ENCODE data around the gene TRIM23.
A peak's percentile ranks its signal among the peaks of the same experiment; 100 is the strongest.
"Not testable (repeated sequence)": the region's sequence is repeated elsewhere in the genome, so short reads cannot be mapped to it uniquely, and the experiment has no call there.

TRIM23 gene

GRCh38 chr5:65623482-65623881, 651 bp downstream of the TRIM23 start:
- no peak for DNase-seq (ENCODE audit: low read depth)
- H3K4me3 ChIP-seq (ENCODE audit: control insufficient read depth, low read depth, low read length), result peak overlapping the region; percentile 89
- TF ChIP-seq, protein P1, sequence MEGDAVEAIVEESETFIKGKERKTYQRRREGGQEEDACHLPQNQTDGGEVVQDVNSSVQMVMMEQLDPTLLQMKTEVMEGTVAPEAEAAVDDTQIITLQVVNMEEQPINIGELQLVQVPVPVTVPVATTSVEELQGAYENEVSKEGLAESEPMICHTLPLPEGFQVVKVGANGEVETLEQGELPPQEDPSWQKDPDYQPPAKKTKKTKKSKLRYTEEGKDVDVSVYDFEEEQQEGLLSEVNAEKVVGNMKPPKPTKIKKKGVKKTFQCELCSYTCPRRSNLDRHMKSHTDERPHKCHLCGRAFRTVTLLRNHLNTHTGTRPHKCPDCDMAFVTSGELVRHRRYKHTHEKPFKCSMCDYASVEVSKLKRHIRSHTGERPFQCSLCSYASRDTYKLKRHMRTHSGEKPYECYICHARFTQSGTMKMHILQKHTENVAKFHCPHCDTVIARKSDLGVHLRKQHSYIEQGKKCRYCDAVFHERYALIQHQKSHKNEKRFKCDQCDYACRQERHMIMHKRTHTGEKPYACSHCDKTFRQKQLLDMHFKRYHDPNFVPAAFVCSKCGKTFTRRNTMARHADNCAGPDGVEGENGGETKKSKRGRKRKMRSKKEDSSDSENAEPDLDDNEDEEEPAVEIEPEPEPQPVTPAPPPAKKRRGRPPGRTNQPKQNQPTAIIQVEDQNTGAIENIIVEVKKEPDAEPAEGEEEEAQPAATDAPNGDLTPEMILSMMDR (IDR thresholded peaks at IDR 0.05; ENCODE audit: control insufficient read depth, insufficient read depth, low read depth, low read length, missing control alignments), result no peak

- not testable (repeated sequence) for H3K4me3 ChIP-seq (ENCODE audit: control insufficient read depth, low read depth, low read length); DNase-seq (ENCODE audit: low read depth)
Measured at GRCh38 chr5:65621961-65622360, 2.2 kb downstream of the TRIM23 start.

DNA sequence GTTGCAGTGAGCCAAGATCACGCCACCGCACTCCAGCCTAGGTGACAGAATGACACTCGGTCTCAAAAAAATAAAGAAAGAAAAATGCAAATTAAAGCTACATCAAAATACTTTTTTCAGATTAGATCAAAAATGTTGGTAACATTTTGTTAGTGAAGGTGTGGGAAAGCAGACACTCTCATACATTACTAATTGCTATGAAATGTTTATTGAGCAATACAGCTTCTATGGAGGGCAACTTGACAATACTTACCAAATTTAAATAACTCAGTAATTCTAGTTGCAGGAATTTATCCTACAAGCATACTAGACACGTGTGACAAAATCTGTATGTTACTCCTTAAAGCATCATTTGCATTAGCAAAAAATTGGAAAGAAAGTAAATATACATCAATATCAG, 4.1 kb downstream of the TRIM23 start:
- no peak for DNase-seq (ENCODE audit: low read depth)
- no peak overlapping the region for H3K4me3 ChIP-seq (ENCODE audit: control insufficient read depth, low read depth, low read length)
- TF ChIP-seq, protein P1 (IDR thresholded peaks at IDR 0.05; ENCODE audit: control insufficient read depth, insufficient read depth, low read depth, low read length, missing control alignments), result no peak

- DNase-seq (ENCODE audit: low read depth), result no peak
- no peak overlapping the region for H3K4me3 ChIP-seq (ENCODE audit: control insufficient read depth, low read depth, low read length)
- TF ChIP-seq, protein P1 (IDR thresholded peaks at IDR 0.05; ENCODE audit: control insufficient read depth, insufficient read depth, low read depth, low read length, missing control alignments), result no peak
Measured at GRCh38 chr5:65612298-65612907, 11.7 kb downstream of the TRIM23 start.

- no peak for DNase-seq (ENCODE audit: low read depth)
- TF ChIP-seq, protein P1 (IDR thresholded peaks at IDR 0.05; ENCODE audit: control insufficient read depth, insufficient read depth, low read depth, low read length, missing control alignments), result no peak
- H3K4me3 ChIP-seq (ENCODE audit: control insufficient read depth, low read depth, low read length), result no peak overlapping the region
Measured at GRCh38 chr5:65611524-65611923, 12.6 kb downstream of the TRIM23 start.

DNA sequence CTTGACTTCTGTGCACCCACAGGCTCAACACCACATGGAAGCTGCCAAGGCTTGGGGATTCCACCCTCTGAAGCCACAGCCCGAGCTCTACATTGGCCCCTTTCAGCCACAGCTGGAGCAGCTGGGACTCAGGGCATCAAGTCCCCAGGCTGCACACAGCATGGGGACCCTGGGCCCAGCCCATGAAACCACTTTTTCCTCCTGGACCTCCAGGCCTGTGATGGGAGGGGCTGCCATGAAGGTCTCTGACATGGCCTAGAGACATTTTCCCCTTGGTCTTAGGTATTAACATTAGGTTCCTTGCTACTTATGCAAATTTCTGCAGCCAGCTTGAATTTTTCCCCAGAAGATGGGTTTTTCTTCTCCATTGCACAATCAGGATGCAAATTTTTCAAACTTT, 22.4 kb downstream of the TRIM23 start:
- not testable (repeated sequence) for DNase-seq (ENCODE audit: low read depth)

DNA sequence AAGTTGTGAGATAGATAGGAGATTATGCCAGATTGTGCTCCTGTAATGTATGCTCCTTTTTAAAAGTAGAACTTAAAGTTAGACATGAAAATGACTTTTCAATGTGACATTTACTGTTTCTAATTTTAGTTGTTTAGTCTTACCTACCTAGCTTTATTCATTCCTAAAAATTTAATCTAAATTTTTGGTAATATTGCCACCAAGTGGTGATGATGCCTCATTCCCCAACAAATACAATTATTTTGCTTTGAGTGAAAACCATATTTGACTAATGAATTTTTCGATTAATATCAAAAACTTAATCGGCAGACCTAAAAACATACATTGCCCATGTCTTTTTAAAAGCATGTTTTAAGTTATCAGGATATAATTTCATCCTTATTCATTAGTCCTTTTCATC, 35.4 kb downstream of the TRIM23 start:
- H3K4me3 ChIP-seq (ENCODE audit: control insufficient read depth, low read depth, low read length), result no peak overlapping the region
- no peak for DNase-seq (ENCODE audit: low read depth)
- TF ChIP-seq, protein P1 (IDR thresholded peaks at IDR 0.05; ENCODE audit: control insufficient read depth, insufficient read depth, low read depth, low read length, missing control alignments), result no peak

More for the DNA sequence above, 22.4 kb downstream of the TRIM23 start:
- H3K4me3 ChIP-seq (ENCODE audit: control insufficient read depth, low read depth, low read length), result not testable (repeated sequence)

GRCh38 chr5:65577141-65577540, 47.0 kb downstream of the TRIM23 start:
- no peak for DNase-seq (ENCODE audit: low read depth)
- H3K4me3 ChIP-seq (ENCODE audit: control insufficient read depth, low read depth, low read length), result no peak overlapping the region
- TF ChIP-seq, protein P1 (IDR thresholded peaks at IDR 0.05; ENCODE audit: control insufficient read depth, insufficient read depth, low read depth, low read length, missing control alignments), result no peak

Measured in AG09309 (cell line).